ENCODE data around the gene NACA2. TPM values are rescaled to one million over a fixed set of nuclear protein-coding genes. Genes with fewer than 3 reads are reported as not detected.
"Not testable (repeated sequence)": the region's sequence is repeated elsewhere in the genome, so short reads cannot be mapped to it uniquely, and the experiment has no call there.

Gene NACA2
- polyA plus RNA-seq, 4 donors = 1.7 to 2.3 (median 2.0) TPM

- no peak for DNase-seq (ENCODE audit: low read depth in 4 of 4, low spot score in 3 of 4)
Measured at GRCh38 chr17:61554209-61554608, 36.8 kb downstream of the NACA2 start.

- not testable (repeated sequence) for DNase-seq (ENCODE audit: low read depth in 4 of 4, low spot score in 3 of 4)
Measured at GRCh38 chr17:61552560-61552959, 38.5 kb downstream of the NACA2 start.

- DNase-seq (ENCODE audit: low read depth in 4 of 4, low spot score in 3 of 4) = peak in 2 of 4 donors; percentile 22 to 24
Measured at GRCh38 chr17:61551255-61551742, 39.7 kb downstream of the NACA2 start.

DNA sequence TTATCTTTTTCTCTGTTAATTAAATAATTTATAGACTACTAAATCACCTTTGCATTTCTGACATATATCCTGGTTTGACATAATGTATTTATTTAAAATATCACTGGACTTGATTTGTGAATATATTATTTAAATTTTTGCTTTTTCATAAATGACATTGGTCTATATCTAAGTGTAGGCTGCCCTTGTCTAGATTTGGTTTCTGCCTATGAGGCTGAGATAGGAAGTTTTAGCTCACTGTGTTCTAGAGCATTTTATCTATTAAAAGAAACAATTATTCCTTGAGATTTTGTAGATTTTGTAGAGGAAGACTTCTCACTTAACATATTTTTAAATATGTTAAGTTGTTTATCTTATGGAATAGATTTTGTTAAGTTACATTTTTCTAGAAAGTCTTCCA, 43.9 kb downstream of the NACA2 start:
- DNase-seq (ENCODE audit: low read depth in 4 of 4, low spot score in 3 of 4) = no peak

- no peak for DNase-seq (ENCODE audit: low read depth in 4 of 4, low spot score in 3 of 4)
Measured at GRCh38 chr17:61545335-61545938, 45.6 kb downstream of the NACA2 start.

GRCh38 chr17:61543786-61544415, 47.1 kb downstream of the NACA2 start:
- DNase-seq (ENCODE audit: low read depth in 4 of 4, low spot score in 3 of 4) = no peak

DNA sequence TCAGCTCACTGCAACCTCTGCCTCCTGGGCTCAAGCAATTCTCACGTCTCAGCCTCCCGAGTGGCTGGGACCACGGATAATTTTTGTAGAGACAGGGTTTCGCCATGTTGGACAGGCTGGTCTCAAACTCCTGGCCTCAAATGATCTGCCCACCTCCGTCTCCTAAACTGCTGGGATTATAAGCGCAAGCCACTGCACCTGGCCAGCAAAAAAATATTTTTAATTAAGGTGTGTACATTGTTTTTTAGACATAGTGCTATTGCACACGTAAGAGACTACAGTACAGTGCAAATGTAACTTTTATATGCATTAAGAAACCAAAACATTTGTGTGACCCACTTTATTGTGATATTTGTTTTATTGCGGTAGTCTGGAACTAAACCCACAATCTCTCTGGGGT, 49.0 kb downstream of the NACA2 start:
- no peak for DNase-seq (ENCODE audit: low read depth in 4 of 4, low spot score in 3 of 4)

DNA sequence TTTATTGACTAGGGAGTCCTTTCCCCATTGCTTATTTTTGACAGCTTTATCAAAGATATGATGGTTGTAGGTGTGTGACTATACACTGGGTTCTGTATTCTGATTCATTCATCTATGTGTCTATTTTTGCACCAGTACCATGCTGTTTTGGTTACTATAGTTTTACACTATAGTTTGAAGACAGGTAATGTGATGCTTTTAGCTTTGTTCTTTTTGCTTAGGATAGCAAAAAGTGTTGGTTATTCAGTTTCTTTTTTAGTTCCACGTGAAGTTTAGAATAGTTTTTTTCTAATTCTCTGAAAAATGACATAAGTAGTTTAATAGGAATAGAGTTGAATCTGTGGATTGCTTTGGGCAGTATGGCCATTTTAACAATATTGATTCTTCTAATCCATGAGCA, 50.1 kb downstream of the NACA2 start:
- DNase-seq (ENCODE audit: low read depth in 4 of 4, low spot score in 3 of 4) = no peak

Other genes starting within 250 kb of the NACA2 start
- gene TBX2, start 191.4 kb downstream of the NACA2 start, polyA plus RNA-seq (ENCODE audit: insufficient read length in 4 of 4) = 100 to 1,000 TPM in 1 of 4 donors, 10 to 100 TPM in 3; 21.6 to 117 (median 63.7) TPM
- under 1 TPM in 3 of 4 donors, not detected in 1; 0.37 to 0.89 (median 0.60) TPM for gene TBX4, start 138.8 kb downstream of the NACA2 start, polyA plus RNA-seq (ENCODE audit: insufficient read length in 4 of 4)

Data from left renal pelvis (tissue), 4 donors.